Measurements from ENCODE around the gene SEC14L3.

DNA sequence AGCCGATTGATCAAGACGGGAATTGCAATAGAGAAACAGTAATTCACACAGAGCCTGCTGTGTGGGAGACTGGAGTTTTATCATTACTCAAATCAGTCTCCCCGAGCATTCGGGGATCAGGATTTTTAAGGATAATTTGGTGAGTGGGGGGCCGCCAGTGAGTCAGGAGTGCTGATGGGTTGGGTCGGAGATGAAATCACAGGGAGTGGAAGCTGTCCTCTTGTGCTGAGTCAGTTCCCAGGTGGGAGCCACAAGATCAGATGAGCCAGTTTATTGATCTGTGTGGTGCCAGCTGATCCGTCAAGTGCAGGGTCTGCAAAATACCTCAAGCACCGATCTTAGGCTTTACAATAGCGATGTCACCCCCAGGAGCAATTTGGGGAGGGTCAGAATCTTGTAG lies 30.7 kb downstream of the SEC14L3 start:
- TF ChIP-seq EP300 (IDR thresholded peaks at IDR 0.05; ENCODE audit: borderline replicate concordance in 1 of 2, low read depth in 1 of 2, low read length in 1 of 2) (no peak), JUND (IDR thresholded peaks at IDR 0.05) (no peak), NRF1 (IDR thresholded peaks at IDR 0.05; ENCODE audit: low read depth, low read length) (no peak), MAX (IDR thresholded peaks at IDR 0.05; ENCODE audit: low read depth) (no peak), CTCF (IDR thresholded peaks at IDR 0.05) (no peak), SMC3 (IDR thresholded peaks at IDR 0.05; ENCODE audit: low read depth, low read length) (no peak), POLR2AphosphoS5 (IDR thresholded peaks at IDR 0.05; ENCODE audit: low read depth, low read length) (no peak), EZH2phosphoT487 (IDR thresholded peaks at IDR 0.05; ENCODE audit: borderline replicate concordance, low read depth) (no peak), GATA2 (CRISPR knock-in tag; IDR thresholded peaks at IDR 0.05) (no peak)

Data from SK-N-SH (cell line).